Activated T-helper 2 cell treated with anti-CD3 and anti-CD28 coated beads, Interferon-gamma antibody, Interleukin-2, Interleukin-4, amounts not matched to agents 10 μg/mL and 5 μg/mL and 100 μg/mL, durations not matched to agents 14 hours and 24 hours and 36 hours (primary cell): ENCODE measurements around the gene ASB16. TPM values are rescaled to one million over a fixed set of nuclear protein-coding genes. Genes with fewer than 3 reads are reported as not detected.

Source experiments
- DNase-seq: peaks from one replicate; pipeline ENCODE4 v3.0.0; 2021; ENCODE audit warnings: low spot score
- H3K27ac Mint-ChIP-seq: one replicate; pipeline ENCODE4 v1.8.0; 2021; ENCODE audit warnings: mixed read lengths
- H3K27me3 Mint-ChIP-seq: one replicate; pipeline ENCODE4 v1.8.0; 2021; ENCODE audit warnings: low read depth, mixed read lengths
- H3K36me3 Mint-ChIP-seq: one replicate; pipeline ENCODE4 v1.8.0; 2021; ENCODE audit warnings: low read depth, mixed read lengths
- H3K4me1 Mint-ChIP-seq: one replicate; pipeline ENCODE4 v1.8.0; 2021; ENCODE audit warnings: low read depth, mixed read lengths
- H3K4me3 Mint-ChIP-seq: one replicate; pipeline ENCODE4 v1.8.0; 2021; ENCODE audit warnings: low read depth, mild to moderate bottlenecking, moderate library complexity, mixed read lengths
- H3K9me3 Mint-ChIP-seq: one replicate; pipeline ENCODE4 v1.8.0; 2021; ENCODE audit warnings: mixed read lengths
- intact Hi-C: fragments of 100-400 bp; cut with micrococcal nuclease; formaldehyde crosslinking; loops from one replicate; pipeline ENCODE4 v1.15.1; 2023
- total RNA-seq: library from RNA; stranded (reverse); gene quantifications from 2 replicates; pipeline ENCODE4 v1.2.3, GENCODE V29; 2022

Gene ASB16
- total RNA-seq, 1 donor from 2014 or later, result 0.59 TPM

GRCh38 chr17:44198721-44199552 is 28.4 kb downstream of the ASB16 start:
- intact Hi-C loops, result no loop called here
- peak; percentile 56 for DNase-seq
- Mint-ChIP-seq H3K9me3 (no peaks in the 10 kb centered on the region), H3K27ac (peak overlapping the region; percentile 80), H3K4me3 (peak overlapping the region; percentile 88), H3K36me3 (peaks cover 42% of the 10 kb centered on the region), H3K4me1 (peaks cover 40% of the 10 kb centered on the region), H3K27me3 (no peaks in the 10 kb centered on the region)

GRCh38 chr17:44199553-44200477 is 29.3 kb downstream of the ASB16 start, which contains the start of gene ATXN7L3:
ATXN7L3 (minus strand) TSS chr17:44199884; CDS start chr17:44198070, 1,814 bp downstream.
- Mint-ChIP-seq H3K27ac (peak within 1 kb of the TSS; percentile 93), H3K4me3 (peak within 1 kb of the TSS; percentile 89), H3K36me3 (peaks cover 34% of the 10 kb centered on the region), H3K9me3 (no peaks in the 10 kb centered on the region), H3K4me1 (peaks cover 42% of the 10 kb centered on the region), H3K27me3 (no peaks in the 10 kb centered on the region)
- intact Hi-C loops, result loop anchor here (1.0 to 5.0 kb wide), 4 partner anchors 10 to 852 kb away; partner anchors contain the start of genes DCAKD and TMUB2
- DNase-seq, result peak; percentile 98

- H3K27me3 Mint-ChIP-seq, result no peaks in the 10 kb centered on the region
- intact Hi-C loops, result loop anchor here (1.0 to 5.0 kb wide), 4 partner anchors 10 to 852 kb away; partner anchors contain the start of genes DCAKD and TMUB2
- H3K4me3 Mint-ChIP-seq, result peak overlapping the region; percentile 89
- no peak for DNase-seq
- peaks cover 29% of the 10 kb centered on the region for H3K36me3 Mint-ChIP-seq
- H3K4me1 Mint-ChIP-seq, result peaks cover 40% of the 10 kb centered on the region
- peak overlapping the region; percentile 93 for H3K27ac Mint-ChIP-seq
- no peaks in the 10 kb centered on the region for H3K9me3 Mint-ChIP-seq
Measured at GRCh38 chr17:44200478-44201155, 30.1 kb downstream of the ASB16 start.

DNA sequence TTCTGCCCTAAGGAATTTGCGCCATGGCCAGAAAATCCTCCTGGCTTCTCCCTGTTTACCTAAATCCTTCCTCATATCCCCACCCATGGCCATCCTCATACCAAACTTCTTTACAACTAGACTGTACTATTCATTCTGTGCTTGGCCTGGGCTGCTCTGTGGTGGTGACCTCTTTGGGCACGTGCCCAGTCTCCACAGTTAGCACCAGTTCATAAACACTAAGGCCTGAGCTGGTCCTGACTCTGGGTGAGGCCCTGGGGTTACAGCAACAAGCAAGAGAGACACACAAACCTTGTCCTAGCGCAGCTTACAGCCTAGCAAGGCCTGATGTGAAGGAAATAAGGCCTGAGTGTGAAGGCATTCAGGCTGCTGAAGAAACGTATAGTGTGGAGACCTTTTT is 32.3 kb downstream of the ASB16 start:
- intact Hi-C loops, result loop anchor here (5.0 kb wide), 1 partner anchor 850 kb away; the partner anchor contains the start of gene DCAKD
- H3K4me3 Mint-ChIP-seq, result peak overlapping the region; percentile 32
- peaks cover 33% of the 10 kb centered on the region for H3K4me1 Mint-ChIP-seq
- no peak for DNase-seq
- no peaks in the 10 kb centered on the region for H3K9me3 Mint-ChIP-seq
- H3K27ac Mint-ChIP-seq, result peak overlapping the region; percentile 58
- H3K36me3 Mint-ChIP-seq, result peaks cover 29% of the 10 kb centered on the region
- H3K27me3 Mint-ChIP-seq, result no peaks in the 10 kb centered on the region

DNA sequence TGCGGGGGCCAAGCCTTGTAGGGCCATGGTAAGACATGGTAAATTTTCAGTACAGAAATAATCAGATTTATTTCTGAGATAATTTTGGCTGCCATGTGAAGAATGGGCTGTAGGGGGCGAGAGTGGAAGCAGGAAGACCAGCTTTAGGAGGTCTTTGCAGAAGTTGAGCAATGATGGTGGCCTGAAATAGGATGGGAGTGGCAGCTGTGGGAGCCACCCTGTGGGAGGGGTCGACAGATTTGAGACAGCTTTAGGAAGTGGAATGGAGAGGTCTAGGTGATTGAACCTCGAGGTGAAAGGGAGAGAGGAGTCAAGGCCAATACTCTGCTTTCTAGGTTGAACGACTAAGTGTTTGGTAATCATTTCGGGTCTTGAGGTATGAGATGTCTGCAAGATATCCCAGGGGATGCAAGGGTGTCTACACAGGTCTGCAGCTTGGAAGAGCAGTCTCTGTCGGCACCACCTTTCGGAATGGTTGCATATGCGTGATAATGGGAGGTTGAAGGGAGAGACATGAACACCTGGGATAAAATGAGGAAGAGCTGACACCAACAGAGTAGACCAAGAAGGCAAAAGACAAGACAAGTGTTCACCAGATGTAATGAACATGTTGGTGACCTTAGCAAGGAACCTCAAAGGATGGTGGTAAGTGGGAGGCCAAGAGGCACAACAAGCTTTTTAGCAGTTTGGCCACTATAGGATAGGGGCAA is 33.4 kb downstream of the ASB16 start:
- Mint-ChIP-seq H3K9me3 (no peaks in the 10 kb centered on the region), H3K27me3 (no peaks in the 10 kb centered on the region), H3K4me1 (peaks cover 30% of the 10 kb centered on the region), H3K36me3 (peaks cover 32% of the 10 kb centered on the region), H3K27ac (peak overlapping the region; percentile 67), H3K4me3 (no peak overlapping the region)
- intact Hi-C loops, result loop anchor here (5.0 kb wide), 1 partner anchor 848 kb away; the partner anchor contains the start of gene DCAKD
- peak; percentile 51 for DNase-seq

GRCh38 chr17:44204441-44204882 is 34.0 kb downstream of the ASB16 start:
- Mint-ChIP-seq H3K27ac (no peak overlapping the region), H3K36me3 (peaks cover 36% of the 10 kb centered on the region), H3K9me3 (no peaks in the 10 kb centered on the region), H3K4me1 (peaks cover 32% of the 10 kb centered on the region), H3K27me3 (no peaks in the 10 kb centered on the region), H3K4me3 (no peak overlapping the region)
- no peak for DNase-seq
- intact Hi-C loops, result loop anchor here (5.0 kb wide), 1 partner anchor 848 kb away; the partner anchor contains the start of gene DCAKD

GRCh38 chr17:44205962-44206824 is 35.7 kb downstream of the ASB16 start:
- intact Hi-C loops, result no loop called here
- no peaks in the 10 kb centered on the region for H3K9me3 Mint-ChIP-seq
- no peak for DNase-seq
- H3K27me3 Mint-ChIP-seq, result no peaks in the 10 kb centered on the region
- H3K36me3 Mint-ChIP-seq, result peaks cover 48% of the 10 kb centered on the region
- no peak overlapping the region for H3K4me3 Mint-ChIP-seq
- H3K27ac Mint-ChIP-seq, result no peak overlapping the region
- peaks cover 34% of the 10 kb centered on the region for H3K4me1 Mint-ChIP-seq

- Mint-ChIP-seq H3K27ac (no peak overlapping the region), H3K4me1 (peaks cover 33% of the 10 kb centered on the region)
- DNase-seq, result no peak
Measured at GRCh38 chr17:44206825-44207155, 36.3 kb downstream of the ASB16 start.

DNA sequence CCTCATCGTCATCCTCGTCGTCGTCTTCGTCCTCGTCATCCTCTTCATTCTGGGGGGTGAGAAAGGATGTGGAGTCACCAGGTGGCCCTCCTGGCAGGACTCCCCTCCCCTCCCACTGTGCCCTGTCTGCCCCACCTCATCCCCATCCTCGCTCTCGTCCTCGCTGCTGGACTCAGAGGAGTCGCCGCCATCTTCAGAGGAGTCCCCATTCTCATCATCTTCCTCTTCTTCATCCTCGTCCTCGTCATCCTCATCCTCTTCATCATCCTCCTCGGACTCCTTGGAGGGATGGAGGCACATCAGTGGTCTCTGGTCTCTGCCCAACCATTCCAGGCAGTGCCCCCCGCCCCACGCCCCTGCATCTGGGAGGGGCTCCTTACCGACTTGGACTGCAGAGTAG is 36.8 kb downstream of the ASB16 start:
- no peak for DNase-seq
- intact Hi-C loops, result no loop called here
- H3K27ac Mint-ChIP-seq, result no peak overlapping the region
- peaks cover 59% of the 10 kb centered on the region for H3K36me3 Mint-ChIP-seq
- no peaks in the 10 kb centered on the region for H3K9me3 Mint-ChIP-seq
- no peak overlapping the region for H3K4me3 Mint-ChIP-seq
- H3K4me1 Mint-ChIP-seq, result peaks cover 33% of the 10 kb centered on the region
- H3K27me3 Mint-ChIP-seq, result no peaks in the 10 kb centered on the region

More at GRCh38 chr17:44206825-44207155, 36.3 kb downstream of the ASB16 start:
- Mint-ChIP-seq H3K36me3 (peaks cover 54% of the 10 kb centered on the region), H3K4me3 (no peak overlapping the region), H3K9me3 (no peaks in the 10 kb centered on the region), H3K27me3 (no peaks in the 10 kb centered on the region)
- intact Hi-C loops, result no loop called here

GRCh38 chr17:44207743-44208142 is 37.2 kb downstream of the ASB16 start:
- H3K27me3 Mint-ChIP-seq, result no peaks in the 10 kb centered on the region
- no peak overlapping the region for H3K4me3 Mint-ChIP-seq
- intact Hi-C loops, result no loop called here
- DNase-seq, result no peak
- peaks cover 30% of the 10 kb centered on the region for H3K4me1 Mint-ChIP-seq
- H3K27ac Mint-ChIP-seq, result no peak overlapping the region
- H3K9me3 Mint-ChIP-seq, result no peaks in the 10 kb centered on the region
- peaks cover 60% of the 10 kb centered on the region for H3K36me3 Mint-ChIP-seq

DNA sequence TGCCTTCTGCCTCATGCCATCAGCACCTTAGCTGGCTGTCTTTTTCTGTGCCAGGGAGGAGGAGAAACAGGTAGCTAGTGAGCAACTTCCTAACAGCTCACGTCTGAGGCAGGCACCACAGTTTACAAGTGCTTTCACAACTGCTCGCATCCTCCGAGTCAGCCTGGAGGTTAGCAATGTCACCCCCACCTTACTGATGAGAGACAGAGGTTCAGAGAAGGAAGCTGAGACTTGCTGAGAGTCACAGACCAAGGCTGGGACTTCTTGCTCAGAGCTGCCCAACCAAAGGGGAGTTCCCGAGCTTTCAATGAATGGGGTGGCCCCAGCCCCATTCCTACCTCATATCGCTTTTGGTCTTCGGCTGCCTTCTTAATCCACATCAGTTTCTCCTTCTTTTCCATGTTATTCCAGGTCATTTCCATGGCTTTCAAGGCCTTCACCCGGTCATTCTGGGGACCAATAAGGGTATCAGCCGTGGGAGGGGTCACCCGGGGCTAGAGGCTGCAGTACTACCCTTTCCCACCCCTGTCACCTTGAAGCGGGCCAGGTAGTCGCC is 39.4 kb downstream of the ASB16 start:
- Mint-ChIP-seq H3K4me3 (peak overlapping the region; percentile 75), H3K4me1 (peaks cover 19% of the 10 kb centered on the region)

More for the DNA sequence above, 39.4 kb downstream of the ASB16 start:
- H3K27ac Mint-ChIP-seq, result peak overlapping the region; percentile 88
- no peak for DNase-seq
- H3K36me3 Mint-ChIP-seq, result peaks cover 81% of the 10 kb centered on the region
- no peaks in the 10 kb centered on the region for H3K9me3 Mint-ChIP-seq
- intact Hi-C loops, result loop anchor here (1.0 kb wide), 4 partner anchors 8 to 121 kb away; partner anchors contain the start of gene SLC25A39
- H3K27me3 Mint-ChIP-seq, result no peaks in the 10 kb centered on the region
